Keratinocyte (primary cell): ENCODE measurements around the gene TNNT2. TPM values are rescaled to one million over a fixed set of nuclear protein-coding genes. Genes with fewer than 3 reads are reported as not detected.

Experiments
- DNase-seq: peaks from one replicate; pipeline ENCODE4 v3.0.0-alpha.2; 2011; ENCODE audit warnings: low read depth, missing footprints, low spot score
- FAIRE-seq: peaks from 2 replicates; lab custom pipeline; 2011; peaks lifted over from hg19 to GRCh38; lab: Jason Lieb, UNC
- H2AFZ ChIP-seq: 2 replicates; pipeline ENCODE4 v1.6.0; 2012; ENCODE audit warnings: low read length, control low read depth, inconsistent platforms; ENCODE audit not compliant: control insufficient read depth
- H3K27ac ChIP-seq: 2 replicates; pipeline ENCODE4 v1.5.1; 2011; ENCODE audit warnings: low read length; ENCODE audit not compliant: control insufficient read depth, insufficient read depth
- H3K27me3 ChIP-seq: 3 replicates; pipeline ENCODE4 v1.6.0; 2011; ENCODE audit warnings: low read length; ENCODE audit not compliant: control insufficient read depth, insufficient read depth; ENCODE audit errors: extremely low read depth
- H3K36me3 ChIP-seq, 2 experiments: 2 replicates in 1 of 2; 3 replicates in 1 of 2; pipeline ENCODE4 v1.5.1; 2011; ENCODE audit warnings: low read length in 2 of 2, mild to moderate bottlenecking in 1 of 2; ENCODE audit not compliant: control insufficient read depth in 2 of 2, insufficient read depth in 2 of 2; ENCODE audit errors: extremely low read depth in 1 of 2
- H3K4me1 ChIP-seq: 3 replicates; pipeline ENCODE4 v1.5.1; 2011; ENCODE audit warnings: low read length; ENCODE audit not compliant: control insufficient read depth, insufficient read depth; ENCODE audit errors: extremely low read depth
- H3K4me2 ChIP-seq: 3 replicates; pipeline ENCODE4 v1.6.0; 2011; ENCODE audit warnings: low read depth, low read length; ENCODE audit not compliant: control insufficient read depth, insufficient read depth; ENCODE audit errors: extremely low read depth
- H3K4me3 ChIP-seq, 3 experiments: fragments of 200-600 bp in 1 of 3; sonication (generic) in 1 of 3; 2 replicates in 2 of 3; 3 replicates in 1 of 3; pipeline ENCODE4 v1.5.1; 2011 to 2016; ENCODE audit warnings: low read length in 3 of 3, mild to moderate bottlenecking in 3 of 3, control low read depth in 2 of 3, inconsistent platforms in 1 of 3, low read depth in 1 of 3, mixed read lengths in 1 of 3, mixed run types in 1 of 3, moderate library complexity in 1 of 3; ENCODE audit not compliant: control insufficient read depth in 2 of 3, insufficient read depth in 2 of 3; ENCODE audit errors: extremely low read depth in 1 of 3
- H3K79me2 ChIP-seq: 2 replicates; pipeline ENCODE4 v1.6.0; 2012; ENCODE audit warnings: low read length; ENCODE audit not compliant: control insufficient read depth, insufficient read depth
- H3K9ac ChIP-seq: 3 replicates; pipeline ENCODE4 v1.6.0; 2011; ENCODE audit warnings: low read length; ENCODE audit not compliant: control insufficient read depth, insufficient read depth; ENCODE audit errors: extremely low read depth
- H3K9me1 ChIP-seq: 3 replicates; pipeline ENCODE4 v1.6.0; 2011; ENCODE audit warnings: low read length; ENCODE audit not compliant: control insufficient read depth, insufficient read depth; ENCODE audit errors: extremely low read depth
- H3K9me3 ChIP-seq: 2 replicates; pipeline ENCODE4 v1.5.1; 2012; ENCODE audit warnings: low read depth, low read length; ENCODE audit not compliant: control insufficient read depth
- H4K20me1 ChIP-seq: 3 replicates; pipeline ENCODE4 v1.6.0; 2011; ENCODE audit warnings: low read length; ENCODE audit not compliant: control insufficient read depth, insufficient read depth; ENCODE audit errors: extremely low read depth
- EZH2 ChIP-seq: IDR thresholded peaks from one replicate; pipeline ENCODE4 v1.6.1; 2012; ENCODE audit warnings: inconsistent platforms, mild to moderate bottlenecking, low read length, moderate library complexity
- dilution Hi-C: fragments of 300-500 bp; cut with MboI; formaldehyde crosslinking; loops from one replicate; pipeline ENCODE4 v1.7.0; 2020; ENCODE audit warnings: low sequenced_read_pairs; ENCODE audit not compliant: extremely low pct_ligation_motif_present
- polyA plus RNA-seq, 5 experiments: library from polyadenylated mRNA; depleted of rRNA in 3 of 5; stranded (reverse) in 3 of 5; stranded (forward) in 1 of 5; unstranded in 1 of 5; fragments of >200 nt; gene quantifications; 1 replicate in 1 of 5; 2 replicates in 3 of 5; 3 replicates in 1 of 5; pipeline versions ENCODE4 v1.2.1 to v1.2.3, GENCODE V29; 2011 to 2012; ENCODE audit warnings: missing spikeins in 2 of 5, low read depth in 1 of 5, low replicate concordance in 1 of 5
- TF ChIP-seq, protein P1 (sequence below), 3 experiments: IDR thresholded peaks in 1 of 3; conservative IDR thresholded peaks in 1 of 3; optimal IDR thresholded peaks in 1 of 3; 2 replicates in 2 of 3; 3 replicates in 1 of 3; pipeline versions ENCODE3 to v1.5.1; 2011; ENCODE audit warnings: low read length in 3 of 3, mild to moderate bottlenecking in 3 of 3, moderate library complexity in 2 of 3, control low read depth in 1 of 3, inconsistent platforms in 1 of 3; ENCODE audit not compliant: insufficient read depth in 2 of 3; ENCODE audit errors: extremely low read depth in 1 of 3

TNNT2 gene
- polyA plus RNA-seq, 1 donor (not counting 4 experiments of a cell fraction or from before 2014, with no cell fraction given), result 1.4 TPM

DNA sequence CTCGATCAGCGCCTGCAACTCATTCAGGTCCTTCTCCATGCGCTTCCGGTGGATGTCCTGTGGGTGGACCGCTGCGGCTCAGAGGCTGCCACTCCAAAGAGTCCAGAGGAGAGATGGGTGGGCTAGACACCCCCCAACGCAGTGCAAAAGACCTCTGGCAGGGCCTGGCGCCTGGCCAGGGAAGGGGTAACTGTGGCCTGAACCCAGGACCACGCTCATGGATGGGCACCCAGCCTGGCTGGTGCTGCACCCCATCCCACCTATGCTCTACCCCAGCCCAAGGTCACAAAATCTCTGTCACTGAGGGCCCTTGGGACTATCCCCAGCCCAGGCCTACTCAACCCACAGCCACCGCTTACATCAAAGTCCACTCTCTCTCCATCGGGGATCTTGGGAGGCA lies 12.2 kb downstream of the TNNT2 start:
- Histone ChIP-seq H3K4me1 (no peaks in the 10 kb centered on the region), H3K27ac (no peak overlapping the region), H3K4me2 (no peak overlapping the region), H4K20me1 (no peaks in the 10 kb centered on the region), H2AFZ (no peak overlapping the region), H3K9ac (no peak overlapping the region), H3K9me3 (no peaks in the 10 kb centered on the region), H3K9me1 (no peaks in the 10 kb centered on the region), H3K36me3 (no peaks in the 10 kb centered on the region), H3K4me3 (no peak overlapping the region), H3K27me3 (peaks cover 34% of the 10 kb centered on the region), H3K79me2 (no peaks in the 10 kb centered on the region)
- DNase-seq, result no peak
- dilution Hi-C loops, result no loop called here
- no peak for TF ChIP-seq EZH2
- TF ChIP-seq, protein P1, sequence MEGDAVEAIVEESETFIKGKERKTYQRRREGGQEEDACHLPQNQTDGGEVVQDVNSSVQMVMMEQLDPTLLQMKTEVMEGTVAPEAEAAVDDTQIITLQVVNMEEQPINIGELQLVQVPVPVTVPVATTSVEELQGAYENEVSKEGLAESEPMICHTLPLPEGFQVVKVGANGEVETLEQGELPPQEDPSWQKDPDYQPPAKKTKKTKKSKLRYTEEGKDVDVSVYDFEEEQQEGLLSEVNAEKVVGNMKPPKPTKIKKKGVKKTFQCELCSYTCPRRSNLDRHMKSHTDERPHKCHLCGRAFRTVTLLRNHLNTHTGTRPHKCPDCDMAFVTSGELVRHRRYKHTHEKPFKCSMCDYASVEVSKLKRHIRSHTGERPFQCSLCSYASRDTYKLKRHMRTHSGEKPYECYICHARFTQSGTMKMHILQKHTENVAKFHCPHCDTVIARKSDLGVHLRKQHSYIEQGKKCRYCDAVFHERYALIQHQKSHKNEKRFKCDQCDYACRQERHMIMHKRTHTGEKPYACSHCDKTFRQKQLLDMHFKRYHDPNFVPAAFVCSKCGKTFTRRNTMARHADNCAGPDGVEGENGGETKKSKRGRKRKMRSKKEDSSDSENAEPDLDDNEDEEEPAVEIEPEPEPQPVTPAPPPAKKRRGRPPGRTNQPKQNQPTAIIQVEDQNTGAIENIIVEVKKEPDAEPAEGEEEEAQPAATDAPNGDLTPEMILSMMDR (optimal IDR thresholded peaks at IDR 0.05 in 1 of 3, IDR thresholded peaks at IDR 0.05 in 1 of 3, conservative IDR thresholded peaks at IDR 0.05 in 1 of 3; ENCODE audit: extremely low read depth in 1 of 3, insufficient read depth in 2 of 3, low read length in 3 of 3), result no peak
- no peak for FAIRE-seq

DNA sequence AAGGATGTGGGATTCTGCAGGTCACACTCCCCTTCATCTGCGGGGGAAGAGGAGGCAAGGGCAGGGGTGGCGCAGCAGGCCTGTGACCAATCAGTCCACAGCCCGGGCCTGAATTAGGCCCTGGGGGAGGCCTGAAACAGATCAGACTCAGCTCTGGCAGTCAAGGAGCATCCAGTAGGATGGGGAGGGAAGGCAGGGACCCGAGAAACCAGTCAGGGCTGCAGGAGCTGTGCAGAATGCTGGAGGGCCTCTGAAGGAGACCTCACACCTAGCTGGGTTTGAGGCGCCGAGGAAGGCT lies 12.7 kb downstream of the TNNT2 start:
- H3K9me1 ChIP-seq, result no peaks in the 10 kb centered on the region
- H3K27me3 ChIP-seq, result peaks cover 34% of the 10 kb centered on the region
- H2AFZ ChIP-seq, result no peak overlapping the region
- dilution Hi-C loops, result no loop called here
- H3K9ac ChIP-seq, result no peak overlapping the region
- TF ChIP-seq, protein P1 (optimal IDR thresholded peaks at IDR 0.05 in 1 of 3, IDR thresholded peaks at IDR 0.05 in 1 of 3, conservative IDR thresholded peaks at IDR 0.05 in 1 of 3; ENCODE audit: extremely low read depth in 1 of 3, insufficient read depth in 2 of 3, low read length in 3 of 3), result no peak
- DNase-seq, result no peak
- H3K79me2 ChIP-seq, result no peaks in the 10 kb centered on the region
- H3K4me3 ChIP-seq, result no peak overlapping the region
- no peak for FAIRE-seq
- H3K9me3 ChIP-seq, result no peaks in the 10 kb centered on the region
- H3K27ac ChIP-seq, result no peak overlapping the region
- H3K36me3 ChIP-seq, result no peaks in the 10 kb centered on the region
- no peak overlapping the region for H3K4me2 ChIP-seq
- no peaks in the 10 kb centered on the region for H3K4me1 ChIP-seq
- H4K20me1 ChIP-seq, result no peaks in the 10 kb centered on the region
